HEK293 (cell line): ENCODE measurements around the gene TUFM.

Source experiments
- CTCF ChIA-PET: fragments of 350-600 bp; formaldehyde crosslinking; extraction: SDS; loops from one replicate; lab custom pipeline; 2021; ENCODE audit warnings: antibody characterized with exemption; lab: Yijun Ruan, JAX
- POLR2A ChIA-PET: fragments of 300-600 bp; formaldehyde crosslinking; extraction: SDS; loops from one replicate; lab custom pipeline; 2020; ENCODE audit warnings: antibody characterized with exemption, inconsistent platforms; lab: Yijun Ruan, JAX
- H3K27ac ChIP-seq: fragments of 200-500 bp; sonication (Bioruptor generic); 2 replicates; pipeline ENCODE4 v1.5.1; 2014; ENCODE audit warnings: low read depth, low read length, control low read depth, inconsistent platforms; ENCODE audit errors: extremely low read depth
- H3K36me3 ChIP-seq, 2 experiments: fragments of 200-500 bp in 1 of 2; sonication (Bioruptor generic) in 1 of 2; 1 replicate in 1 of 2; 2 replicates in 1 of 2; pipeline ENCODE4 v1.5.1; 2014 to 2017; ENCODE audit warnings: inconsistent platforms in 2 of 2, low read length in 2 of 2; ENCODE audit not compliant: control insufficient read depth in 2 of 2, insufficient read depth in 1 of 2
- H3K4me1 ChIP-seq: fragments of 200-500 bp; sonication (Bioruptor generic); 2 replicates; pipeline ENCODE4 v1.5.1; 2014; ENCODE audit warnings: mild to moderate bottlenecking, low read length, inconsistent platforms; ENCODE audit not compliant: control insufficient read depth, insufficient read depth
- H3K4me3 ChIP-seq: 2 replicates; pipeline ENCODE4 v1.5.1; 2011; ENCODE audit warnings: low read depth, mild to moderate bottlenecking, control low read depth, low read length, moderate library complexity
- H3K9me3 ChIP-seq: fragments of 200-500 bp; sonication (Bioruptor generic); 2 replicates; pipeline ENCODE4 v1.5.1; 2014; ENCODE audit warnings: low read depth, low read length, inconsistent platforms; ENCODE audit not compliant: control insufficient read depth, insufficient read depth
- GFI1B ChIP-seq: fragments of 450-650 bp; formaldehyde crosslinking; IDR thresholded peaks from 2 replicates; pipeline ENCODE4 v1.5.1; 2016; ENCODE audit warnings: missing biosample characterization, missing genetic modification characterization
- GLIS1 ChIP-seq: fragments of 450-650 bp; formaldehyde crosslinking; IDR thresholded peaks from 2 replicates; pipeline ENCODE4 v1.5.1; 2016; ENCODE audit warnings: missing biosample characterization, missing genetic modification characterization
- GLIS2 ChIP-seq: fragments of 450-650 bp; formaldehyde crosslinking; IDR thresholded peaks from 2 replicates; pipeline ENCODE4 v1.5.1; 2016; ENCODE audit warnings: missing biosample characterization, missing genetic modification characterization
- IKZF3 ChIP-seq: fragments of 450-650 bp; IDR thresholded peaks from 2 replicates; pipeline ENCODE4 v1.5.0; 2018; ENCODE audit warnings: missing biosample characterization, mild to moderate bottlenecking, missing genetic modification characterization, moderate library complexity
- KLF9 ChIP-seq: fragments of 450-650 bp; formaldehyde crosslinking; IDR thresholded peaks from 2 replicates; pipeline ENCODE4 v1.5.1; 2016; ENCODE audit warnings: missing biosample characterization, missing genetic modification characterization, low read depth
- PATZ1 ChIP-seq: fragments of 450-650 bp; formaldehyde crosslinking; IDR thresholded peaks from 2 replicates; pipeline ENCODE4 v1.5.1; 2016; ENCODE audit warnings: missing biosample characterization, missing genetic modification characterization
- PBX3 ChIP-seq: sonication (generic); formaldehyde crosslinking; IDR thresholded peaks from 2 replicates; pipeline ENCODE4 v1.8.1; 2022; ENCODE audit warnings: mild to moderate bottlenecking, moderate library complexity, missing genetic modification reagents
- REPIN1 ChIP-seq: fragments of 450-650 bp; formaldehyde crosslinking; IDR thresholded peaks from 2 replicates; pipeline ENCODE4 v1.5.1; 2017; ENCODE audit warnings: missing biosample characterization, missing genetic modification characterization, low read depth
- SALL2 ChIP-seq: fragments of 450-650 bp; formaldehyde crosslinking; IDR thresholded peaks from 2 replicates; pipeline ENCODE4 v1.5.0; 2017; ENCODE audit warnings: missing biosample characterization, mild to moderate bottlenecking, missing genetic modification characterization, borderline replicate concordance
- SP3 ChIP-seq: fragments of 450-650 bp; formaldehyde crosslinking; IDR thresholded peaks from 2 replicates; pipeline ENCODE4 v1.5.1; 2016; ENCODE audit warnings: missing biosample characterization, missing genetic modification characterization
- TSHZ1 ChIP-seq: fragments of 450-650 bp; formaldehyde crosslinking; IDR thresholded peaks from 2 replicates; pipeline ENCODE4 v1.5.1; 2016; ENCODE audit warnings: missing biosample characterization, missing genetic modification characterization, borderline replicate concordance
- WT1 ChIP-seq: fragments of 450-650 bp; formaldehyde crosslinking; IDR thresholded peaks from 2 replicates; pipeline ENCODE4 v1.5.1; 2016; ENCODE audit warnings: missing biosample characterization, missing genetic modification characterization
- ZBTB1 ChIP-seq: fragments of 450-650 bp; formaldehyde crosslinking; IDR thresholded peaks from 2 replicates; pipeline ENCODE4 v1.5.1; 2016; ENCODE audit warnings: missing biosample characterization, missing genetic modification characterization
- ZFP69B ChIP-seq: fragments of 450-650 bp; formaldehyde crosslinking; IDR thresholded peaks from 2 replicates; pipeline ENCODE4 v1.5.1; 2016; ENCODE audit warnings: missing biosample characterization, missing genetic modification characterization
- ZNF121 ChIP-seq: fragments of 450-650 bp; formaldehyde crosslinking; IDR thresholded peaks from 2 replicates; pipeline ENCODE4 v1.5.1; 2016; ENCODE audit warnings: missing biosample characterization, missing genetic modification characterization
- ZNF146 ChIP-seq: fragments of 450-650 bp; formaldehyde crosslinking; IDR thresholded peaks from 2 replicates; pipeline ENCODE4 v1.5.1; 2016; ENCODE audit warnings: missing biosample characterization, missing genetic modification characterization
- ZNF214 ChIP-seq: fragments of 450-650 bp; formaldehyde crosslinking; IDR thresholded peaks from 2 replicates; pipeline ENCODE4 v1.5.1; 2017; ENCODE audit warnings: missing biosample characterization, mild to moderate bottlenecking, missing genetic modification characterization, borderline replicate concordance
- ZNF223 ChIP-seq: fragments of 450-650 bp; formaldehyde crosslinking; IDR thresholded peaks from 2 replicates; pipeline ENCODE4 v1.5.1; 2016; ENCODE audit warnings: missing biosample characterization, missing genetic modification characterization
- ZNF266 ChIP-seq: fragments of 450-650 bp; formaldehyde crosslinking; IDR thresholded peaks from 2 replicates; pipeline ENCODE4 v1.5.1; 2016; ENCODE audit warnings: missing biosample characterization, missing genetic modification characterization, low read depth
- ZNF280C ChIP-seq: fragments of 450-650 bp; formaldehyde crosslinking; IDR thresholded peaks from 2 replicates; pipeline ENCODE4 v1.5.1; 2016; ENCODE audit warnings: missing biosample characterization, missing genetic modification characterization
- ZNF391 ChIP-seq: fragments of 450-650 bp; formaldehyde crosslinking; IDR thresholded peaks from 2 replicates; pipeline ENCODE4 v1.5.1; 2016; ENCODE audit warnings: low read depth, missing biosample characterization, missing genetic modification characterization, borderline replicate concordance
- ZNF394 ChIP-seq: fragments of 450-650 bp; formaldehyde crosslinking; IDR thresholded peaks from 2 replicates; pipeline ENCODE4 v1.5.1; 2016; ENCODE audit warnings: missing biosample characterization, missing genetic modification characterization, mild to moderate bottlenecking, moderate library complexity, borderline replicate concordance
- ZNF449 ChIP-seq: fragments of 450-650 bp; formaldehyde crosslinking; IDR thresholded peaks from 2 replicates; pipeline ENCODE4 v1.5.1; 2017; ENCODE audit warnings: missing biosample characterization, mild to moderate bottlenecking, missing genetic modification characterization, moderate library complexity
- ZNF664 ChIP-seq: fragments of 450-650 bp; formaldehyde crosslinking; IDR thresholded peaks from 2 replicates; pipeline ENCODE4 v1.5.1; 2016; ENCODE audit warnings: missing biosample characterization, missing genetic modification characterization
- ZNF677 ChIP-seq: fragments of 450-650 bp; IDR thresholded peaks from 2 replicates; pipeline ENCODE4 v1.5.0; 2018; ENCODE audit warnings: missing biosample characterization, mild to moderate bottlenecking, missing genetic modification characterization, moderate library complexity
- ZNF768 ChIP-seq: fragments of 450-650 bp; formaldehyde crosslinking; IDR thresholded peaks from 2 replicates; pipeline ENCODE4 v1.5.1; 2018; ENCODE audit warnings: missing biosample characterization, mild to moderate bottlenecking, missing genetic modification characterization
- ZXDB ChIP-seq: fragments of 450-650 bp; formaldehyde crosslinking; IDR thresholded peaks from 2 replicates; pipeline ENCODE4 v1.5.1; 2016; ENCODE audit warnings: missing biosample characterization, missing genetic modification characterization

The TUFM gene

GRCh38 chr16:28879261-28879840, 33.2 kb upstream of the TUFM start:
- Histone ChIP-seq H3K27ac (peak overlapping the region; percentile 67; the same call in 1 of the 2 replicates), H3K4me1 (peaks cover 11% of the 10 kb centered on the region)
- CTCF ChIA-PET: interaction anchor here (0.9 to 2.1 kb wide), 2 partner anchors 33 to 66 kb away, joined by 3 to 10 read pairs; no protein-coding TSS in a partner anchor
- TF ChIP-seq REPIN1 (tag by site-specific recombination): no peak
- TF ChIP-seq ZNF280C (tag by site-specific recombination): no peak
- no peak; the same call in 1 of the 2 replicates for TF ChIP-seq SP3 (tag by site-specific recombination)
- TF ChIP-seq ZNF449 (tag by site-specific recombination): no peak
- TF ChIP-seq ZNF214 (tag by site-specific recombination): no peak
- no peak for TF ChIP-seq ZBTB1 (tag by site-specific recombination)
- peak; percentile 76 for TF ChIP-seq GLIS1 (tag by site-specific recombination)
- no peak for TF ChIP-seq PBX3 (CRISPR knock-in tag)
- peak; percentile 67 for TF ChIP-seq GLIS2 (tag by site-specific recombination)
- no peak for TF ChIP-seq ZNF768 (tag by site-specific recombination)
- TF ChIP-seq ZXDB (tag by site-specific recombination): no peak
- TF ChIP-seq KLF9 (tag by site-specific recombination): no peak
- no peak for TF ChIP-seq WT1 (tag by site-specific recombination)
- no peak for TF ChIP-seq ZNF266 (tag by site-specific recombination)
- TF ChIP-seq SALL2 (tag by site-specific recombination): no peak
- TF ChIP-seq ZNF391 (tag by site-specific recombination): no peak
- TF ChIP-seq ZNF664 (tag by site-specific recombination): no peak
- TF ChIP-seq ZNF146: no peak
- no peak for TF ChIP-seq GFI1B (tag by site-specific recombination)
- TF ChIP-seq TSHZ1: no peak
- TF ChIP-seq IKZF3 (tag by site-specific recombination): no peak
- no peak for TF ChIP-seq ZNF223
- TF ChIP-seq PATZ1 (tag by site-specific recombination): peak; percentile 72
- TF ChIP-seq ZFP69B (tag by site-specific recombination): 0 out of 2 replicates have a peak, but pooled peaks have one; percentile 3
- no peak for TF ChIP-seq ZNF121 (tag by site-specific recombination)
- TF ChIP-seq ZNF394: no peak
- no peak for TF ChIP-seq ZNF677

More at GRCh38 chr16:28879261-28879840, 33.2 kb upstream of the TUFM start:
- POLR2A ChIA-PET: interaction anchor here (0.5 to 2.5 kb wide), 10 partner anchors 12 to 72 kb away, joined by 3 to 13 read pairs (median 8); partner anchors contain the start of genes ATXN2L, NFATC2IP, SH2B1 and TUFM
- peak overlapping the region; percentile 62 for H3K4me3 ChIP-seq
- peaks cover 4 to 9% of the 10 kb centered on the region in 2 experiments; a peak in 2 of 3 replicates for H3K36me3 ChIP-seq
- H3K9me3 ChIP-seq: no peaks in the 10 kb centered on the region
